ENCODE measurements around the gene MCF2L.

- TF ChIP-seq CTCF (IDR thresholded peaks at IDR 0.05; ENCODE audit: insufficient read depth, low read length, poor library complexity, severe bottlenecking) = no peak
- no peak for TF ChIP-seq EZH2phosphoT487 (conservative IDR thresholded peaks at IDR 0.05; ENCODE audit: low read length)
Measured at GRCh38 chr13:112938680-112939079, 30.3 kb upstream of the MCF2L start.
